CD4-positive, CD25-positive, alpha-beta regulatory T cell (primary cell): ENCODE data around the gene MT1X. TPM values are rescaled to one million over a fixed set of nuclear protein-coding genes. Genes with fewer than 3 reads are reported as not detected.

Experiments used
- ATAC-seq, 2 donors: fragments of 150-1000 bp; cut with Tn5 transposase; one replicate each; pipeline ENCODE4 v1.10.0; 2021; ENCODE audit warnings: low read depth in 2 of 2, moderate number of reproducible peaks in 2 of 2, moderate library complexity in 1 of 2
- DNase-seq, 3 donors: peaks; one replicate each; pipeline versions ENCODE4 v3.0.0 to v3.0.0-alpha.2; 2012 to 2022; ENCODE audit warnings: mixed read lengths in 1 of 3
- H3K27ac ChIP-seq: one replicate; pipeline ENCODE4 v1.7.0; 2013; ENCODE audit warnings: mild to moderate bottlenecking, low read length; ENCODE audit not compliant: insufficient read depth, poor library complexity, severe bottlenecking
- H3K27me3 ChIP-seq: one replicate; pipeline ENCODE4 v1.7.0; 2013; ENCODE audit warnings: low read length; ENCODE audit not compliant: control insufficient read depth, insufficient read depth
- H3K36me3 ChIP-seq: one replicate; pipeline ENCODE4 v1.7.0; 2013; ENCODE audit warnings: mild to moderate bottlenecking, low read length, moderate library complexity; ENCODE audit not compliant: control insufficient read depth, insufficient read depth
- H3K4me1 ChIP-seq: 2 replicates; pipeline ENCODE4 v1.7.0; 2013; ENCODE audit warnings: mild to moderate bottlenecking, low read length; ENCODE audit not compliant: insufficient read depth, control insufficient read depth, poor library complexity, severe bottlenecking
- H3K4me3 ChIP-seq: one replicate; pipeline ENCODE4 v1.7.0; 2013; ENCODE audit warnings: low read depth, mild to moderate bottlenecking, low read length, moderate library complexity
- H3K9me3 ChIP-seq, 2 experiments: 1 replicate in 1 of 2; 2 replicates in 1 of 2; pipeline ENCODE4 v1.7.0; 2013; ENCODE audit warnings: low read length in 2 of 2, mild to moderate bottlenecking in 1 of 2, moderate library complexity in 1 of 2; ENCODE audit not compliant: control insufficient read depth in 2 of 2
- H3K27ac Mint-ChIP-seq, 3 donors: one replicate each; pipeline ENCODE4 v1.8.0; 2020 to 2022; ENCODE audit warnings: mild to moderate bottlenecking in 3 of 3, mixed read lengths in 3 of 3, moderate library complexity in 2 of 3
- H3K27me3 Mint-ChIP-seq: one replicate; pipeline ENCODE4 v1.8.0; 2022; ENCODE audit warnings: mild to moderate bottlenecking, mixed read lengths
- H3K36me3 Mint-ChIP-seq: one replicate; pipeline ENCODE4 v1.8.0; 2020; ENCODE audit warnings: mixed read lengths
- H3K4me1 Mint-ChIP-seq, 4 donors: one replicate each; pipeline ENCODE4 v1.8.0; 2020 to 2022; ENCODE audit warnings: mixed read lengths in 4 of 4, mild to moderate bottlenecking in 1 of 4
- H3K4me3 Mint-ChIP-seq, 4 donors: one replicate each; pipeline ENCODE4 v1.8.0; 2020 to 2022; ENCODE audit warnings: mild to moderate bottlenecking in 4 of 4, mixed read lengths in 4 of 4, moderate library complexity in 3 of 4
- H3K9me3 Mint-ChIP-seq, 7 donors: one replicate each; pipeline ENCODE4 v1.8.0; 2020 to 2022; ENCODE audit warnings: mixed read lengths in 7 of 7, mild to moderate bottlenecking in 3 of 7, moderate library complexity in 2 of 7
- polyA plus RNA-seq, 4 donors: library from polyadenylated mRNA; unstranded; fragments of 300-500 nt; fragmentation: Illumina TruSeq; gene quantifications; one replicate each; pipeline ENCODE4 v1.2.3, GENCODE V29; 2021
- total RNA-seq: library from RNA; stranded (reverse); gene quantifications from one replicate; pipeline ENCODE4 v1.2.3, GENCODE V29; 2022

MT1X gene
- total and polyA plus RNA-seq, 5 donors from 2014 or later: 20.2 to 231 (median 157) TPM

- H3K36me3 ChIP-seq: no peaks in the 10 kb centered on the region
- H3K4me3 ChIP-seq: no peak overlapping the region
- no peak overlapping the region for H3K27ac ChIP-seq
- Mint-ChIP-seq H3K9me3 (no peaks in the 10 kb centered on the region), H3K4me1 (peaks cover 6 to 33% (median 17%) of the 10 kb centered on the region in 4 donors), H3K4me3 (no peak overlapping the region), H3K36me3 (peaks cover 3% of the 10 kb centered on the region), H3K27ac (no peak overlapping the region), H3K27me3 (no peaks in the 10 kb centered on the region)
- peaks cover 18% of the 10 kb centered on the region for H3K4me1 ChIP-seq
- ATAC-seq: no peak
- no peaks in the 10 kb centered on the region for H3K27me3 ChIP-seq
- DNase-seq: no peak
- no peaks in the 10 kb centered on the region for H3K9me3 ChIP-seq
These were observed 50.1 kb downstream of the MT1X start for GRCh38 chr16:56732366-56732765.

GRCh38 chr16:56732832-56733231, 50.6 kb downstream of the MT1X start:
- Mint-ChIP-seq H3K27ac (no peak overlapping the region), H3K36me3 (peaks cover 8% of the 10 kb centered on the region), H3K4me3 (no peak overlapping the region), H3K27me3 (no peaks in the 10 kb centered on the region), H3K4me1 (peaks cover 9 to 33% (median 16%) of the 10 kb centered on the region in 4 donors), H3K9me3 (no peaks in the 10 kb centered on the region)
- H3K4me3 ChIP-seq: no peak overlapping the region
- H3K9me3 ChIP-seq: no peaks in the 10 kb centered on the region
- ATAC-seq (no peak), DNase-seq (no peak)
- no peaks in the 10 kb centered on the region for H3K27me3 ChIP-seq
- no peaks in the 10 kb centered on the region for H3K36me3 ChIP-seq
- H3K27ac ChIP-seq: no peak overlapping the region
- H3K4me1 ChIP-seq: peaks cover 21% of the 10 kb centered on the region

Other genes with a start within 250 kb of the MT1X start
- gene NUDT21, start 231.1 kb upstream of the MT1X start, total RNA-seq: 111 TPM
- 100 to 1,000 TPM in 3 of 4 donors, 10 to 100 TPM in 1; 91.9 to 128 (median 104) TPM for gene NUDT21, start 231.1 kb upstream of the MT1X start, polyA plus RNA-seq
- gene OGFOD1, start 230.9 kb upstream of the MT1X start, total RNA-seq: 22.7 TPM
- gene OGFOD1, start 230.9 kb upstream of the MT1X start, polyA plus RNA-seq: 10 to 100 TPM; 80.9 to 96.4 (median 85.7) TPM
- gene BBS2, start 162.4 kb upstream of the MT1X start, total RNA-seq: 46.5 TPM
- gene BBS2, start 162.4 kb upstream of the MT1X start, polyA plus RNA-seq: 10 to 100 TPM; 24.8 to 39.2 (median 33.6) TPM
- gene MT4, start 117.4 kb upstream of the MT1X start, total RNA-seq: not detected
- gene MT4, start 117.4 kb upstream of the MT1X start, polyA plus RNA-seq: not detected
- gene MT3, start 92.9 kb upstream of the MT1X start, total RNA-seq: not detected
- 1 to 10 TPM in 1 of 4 donors, not detected in 3; 1.2 TPM for gene MT3, start 92.9 kb upstream of the MT1X start, polyA plus RNA-seq
- gene MT2A, start 73.9 kb upstream of the MT1X start, total RNA-seq: 110 TPM
- gene MT2A, start 73.9 kb upstream of the MT1X start, polyA plus RNA-seq: 100 to 1,000 TPM; 103 to 444 (median 261) TPM
- gene MT1E, start 56.7 kb upstream of the MT1X start, total RNA-seq: 10.4 TPM
- gene MT1E, start 56.7 kb upstream of the MT1X start, polyA plus RNA-seq: 10 to 100 TPM in 3 of 4 donors, 1 to 10 TPM in 1; 5.6 to 86.9 (median 24.7) TPM
- not detected for gene MT1M, start 49.8 kb upstream of the MT1X start, total RNA-seq
- not detected for gene MT1M, start 49.8 kb upstream of the MT1X start, polyA plus RNA-seq
- not detected for gene MT1A, start 43.8 kb upstream of the MT1X start, total RNA-seq
- not detected for gene MT1A, start 43.8 kb upstream of the MT1X start, polyA plus RNA-seq
- not detected for gene MT1B, start 30.6 kb upstream of the MT1X start, total RNA-seq
- gene MT1B, start 30.6 kb upstream of the MT1X start, polyA plus RNA-seq: not detected
- 6.8 TPM for gene MT1F, start 24.5 kb upstream of the MT1X start, total RNA-seq
- gene MT1F, start 24.5 kb upstream of the MT1X start, polyA plus RNA-seq: 10 to 100 TPM; 26.0 to 88.5 (median 37.1) TPM
- gene MT1G, start 14.4 kb upstream of the MT1X start, total RNA-seq: not detected
- not detected for gene MT1G, start 14.4 kb upstream of the MT1X start, polyA plus RNA-seq
- gene MT1H, start 12.7 kb upstream of the MT1X start, total RNA-seq: not detected
- gene MT1H, start 12.7 kb upstream of the MT1X start, polyA plus RNA-seq: not detected
- 66.8 TPM for gene NUP93, start 47.7 kb downstream of the MT1X start, total RNA-seq
- gene NUP93, start 47.7 kb downstream of the MT1X start, polyA plus RNA-seq: 10 to 100 TPM; 55.0 to 92.7 (median 79.4) TPM
- gene SLC12A3, start 182.7 kb downstream of the MT1X start, total RNA-seq: not detected
- gene SLC12A3, start 182.7 kb downstream of the MT1X start, polyA plus RNA-seq: not detected
- 454 TPM for gene HERPUD1, start 249.7 kb downstream of the MT1X start, total RNA-seq
- 100 to 1,000 TPM; 133 to 174 (median 144) TPM for gene HERPUD1, start 249.7 kb downstream of the MT1X start, polyA plus RNA-seq